Measurements from ENCODE around the gene WDR91.

Gene WDR91

DNA sequence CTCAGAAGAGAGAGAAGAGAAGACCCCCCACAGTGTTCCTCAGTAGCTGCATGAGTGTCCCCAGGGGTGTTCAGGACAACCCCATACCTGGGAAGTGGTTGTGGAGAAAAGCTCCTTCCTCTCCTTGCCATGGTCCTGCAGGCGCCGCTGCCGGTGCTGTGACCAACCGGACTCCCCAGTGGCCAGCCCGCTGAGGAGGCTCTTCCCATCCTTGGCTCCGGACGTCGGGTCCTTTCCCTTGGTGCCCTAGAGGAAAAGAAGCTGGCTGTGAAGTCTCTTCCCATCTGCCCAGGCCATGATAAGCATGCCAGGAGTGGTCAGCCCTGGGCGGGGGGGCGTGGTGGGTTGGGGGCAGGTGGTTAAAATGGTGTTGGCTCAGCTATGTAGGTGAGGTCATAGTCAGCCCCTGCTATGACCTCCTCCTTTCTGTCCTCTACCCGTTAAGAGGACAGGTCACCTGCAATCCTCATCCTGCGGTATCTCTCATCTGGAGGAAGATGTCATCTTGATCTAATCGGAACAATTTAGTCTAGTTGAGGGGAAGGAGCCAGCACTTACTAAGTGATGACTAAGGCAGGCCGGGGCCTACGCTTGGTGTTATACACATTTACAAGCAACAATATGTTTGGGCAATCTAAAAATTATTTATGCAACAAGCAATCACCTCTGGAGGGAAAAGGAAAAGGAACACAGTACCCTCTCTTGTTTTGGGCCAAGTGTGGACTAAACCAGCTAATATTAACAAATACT lies 13.2 kb downstream of the WDR91 start:
- no peaks in the 10 kb centered on the region for H3K9me3 ChIP-seq (ENCODE audit: control insufficient read depth, low read length)
- no peak overlapping the region for H3K27ac ChIP-seq (ENCODE audit: low read depth, low read length, severe bottlenecking)
- H3K36me3 ChIP-seq (ENCODE audit: control insufficient read depth, insufficient read depth, low read length): peaks cover 61% of the 10 kb centered on the region
- H3K4me3 ChIP-seq (ENCODE audit: extremely low read depth, insufficient read depth, low read length, poor library complexity, severe bottlenecking): no peak overlapping the region
- whole genome bisulfite sequencing, 2 experiments (ENCODE audit: insufficient coverage in 2 of 2): 88 to 100% methylated on average over 1 to 7 of the region's 15 CpGs
- peaks cover 5% of the 10 kb centered on the region for H3K4me1 ChIP-seq (ENCODE audit: control insufficient read depth, insufficient read depth, low read length, poor library complexity, severe bottlenecking)

DNA sequence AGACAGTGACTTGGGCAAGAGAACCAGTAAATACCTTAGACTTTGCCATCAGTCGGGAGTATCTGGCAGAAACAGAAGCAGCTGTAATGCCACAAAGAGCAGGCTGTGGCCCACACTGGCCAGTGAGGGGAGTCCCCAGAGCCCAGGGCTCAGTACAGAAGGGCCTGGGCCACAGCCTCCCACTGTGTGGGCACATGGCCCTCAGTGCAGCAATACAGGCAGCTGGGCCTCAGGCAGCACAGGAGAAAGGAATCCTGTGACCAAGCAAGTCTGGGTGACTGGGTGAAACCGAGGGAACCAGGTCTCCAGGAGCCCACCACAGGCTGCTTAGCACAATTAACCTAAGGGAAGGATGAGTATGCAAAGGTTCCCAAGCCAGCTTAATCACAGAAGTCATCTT lies 14.0 kb downstream of the WDR91 start:
- 83 to 87% methylated on average over 1 to 2 of the region's 2 CpGs for WGBS, 2 experiments (ENCODE audit: insufficient coverage in 2 of 2)
- H3K27ac ChIP-seq (ENCODE audit: low read depth, low read length, severe bottlenecking): no peak overlapping the region
- H3K36me3 ChIP-seq (ENCODE audit: control insufficient read depth, insufficient read depth, low read length): peaks cover 58% of the 10 kb centered on the region
- no peak overlapping the region for H3K4me3 ChIP-seq (ENCODE audit: extremely low read depth, insufficient read depth, low read length, poor library complexity, severe bottlenecking)
- H3K9me3 ChIP-seq (ENCODE audit: control insufficient read depth, low read length): no peaks in the 10 kb centered on the region
- H3K4me1 ChIP-seq (ENCODE audit: control insufficient read depth, insufficient read depth, low read length, poor library complexity, severe bottlenecking): peaks cover 5% of the 10 kb centered on the region

DNA sequence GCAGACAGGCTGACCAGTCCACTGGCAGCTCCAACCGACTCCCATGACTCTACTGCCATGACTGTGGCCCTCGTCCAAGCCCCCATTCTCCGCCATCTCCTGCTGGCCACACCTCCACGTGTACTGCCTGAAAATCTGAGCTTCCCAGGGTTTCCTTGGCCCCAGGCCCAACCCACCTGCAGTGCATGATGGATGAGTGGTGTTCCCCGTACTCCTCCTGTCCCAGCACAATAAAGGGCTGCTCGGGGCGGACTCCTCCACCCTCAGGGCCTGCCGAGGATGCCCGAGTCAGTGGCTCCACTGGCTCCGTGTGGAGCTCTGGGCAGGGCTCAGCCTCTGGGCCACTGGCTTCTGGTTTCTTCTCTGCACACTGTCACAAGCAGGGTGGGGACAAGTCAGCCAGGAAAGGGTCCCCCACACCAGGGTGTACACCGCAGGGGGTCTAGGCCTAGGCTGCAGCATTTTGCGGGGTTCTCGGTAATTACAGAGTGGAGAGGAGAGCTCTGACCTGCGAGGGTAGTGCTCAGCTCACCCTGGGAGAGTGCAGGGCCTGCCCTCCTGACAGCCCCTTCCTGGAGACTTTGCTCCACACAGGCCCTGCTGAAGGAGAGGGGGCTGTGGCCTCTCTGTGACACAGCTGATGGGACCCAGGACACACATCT lies 15.2 kb downstream of the WDR91 start:
- Histone ChIP-seq H3K27ac (ENCODE audit: low read depth, low read length, severe bottlenecking) (no peak overlapping the region), H3K9me3 (ENCODE audit: control insufficient read depth, low read length) (no peaks in the 10 kb centered on the region), H3K36me3 (ENCODE audit: control insufficient read depth, insufficient read depth, low read length) (peaks cover 52% of the 10 kb centered on the region), H3K4me1 (ENCODE audit: control insufficient read depth, insufficient read depth, low read length, poor library complexity, severe bottlenecking) (peaks cover 5% of the 10 kb centered on the region), H3K4me3 (ENCODE audit: extremely low read depth, insufficient read depth, low read length, poor library complexity, severe bottlenecking) (no peak overlapping the region)
- WGBS, 2 experiments (ENCODE audit: insufficient coverage in 2 of 2): 93 to 97% methylated on average over 6 to 11 of the region's 14 CpGs

DNA sequence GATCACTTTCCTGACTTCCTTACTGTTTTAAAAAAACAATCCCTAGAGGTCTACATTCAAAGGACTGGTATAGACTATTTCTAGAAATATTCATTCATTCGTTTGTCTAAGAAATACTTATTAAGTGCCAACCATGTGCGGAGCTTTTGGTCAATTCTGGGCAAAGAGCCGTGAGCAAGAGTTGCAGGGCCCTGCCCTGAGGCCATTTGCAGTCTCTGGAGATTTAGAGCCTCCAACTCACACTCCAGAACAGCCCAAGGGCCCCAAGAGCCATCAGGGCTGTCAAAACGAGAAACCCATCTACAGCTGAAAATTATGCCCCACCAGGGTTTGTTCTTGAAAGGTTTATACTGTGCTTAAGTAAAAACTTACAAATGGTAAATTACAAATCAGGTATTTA lies 16.2 kb downstream of the WDR91 start:
- Histone ChIP-seq H3K4me3 (ENCODE audit: extremely low read depth, insufficient read depth, low read length, poor library complexity, severe bottlenecking) (no peak overlapping the region), H3K36me3 (ENCODE audit: control insufficient read depth, insufficient read depth, low read length) (peaks cover 45% of the 10 kb centered on the region), H3K9me3 (ENCODE audit: control insufficient read depth, low read length) (no peaks in the 10 kb centered on the region), H3K27ac (ENCODE audit: low read depth, low read length, severe bottlenecking) (no peak overlapping the region), H3K4me1 (ENCODE audit: control insufficient read depth, insufficient read depth, low read length, poor library complexity, severe bottlenecking) (peaks cover 5% of the 10 kb centered on the region)
- WGBS, 2 experiments (ENCODE audit: insufficient coverage in 2 of 2): 91 to 96% methylated on average over 3 of the region's 4 CpGs

DNA sequence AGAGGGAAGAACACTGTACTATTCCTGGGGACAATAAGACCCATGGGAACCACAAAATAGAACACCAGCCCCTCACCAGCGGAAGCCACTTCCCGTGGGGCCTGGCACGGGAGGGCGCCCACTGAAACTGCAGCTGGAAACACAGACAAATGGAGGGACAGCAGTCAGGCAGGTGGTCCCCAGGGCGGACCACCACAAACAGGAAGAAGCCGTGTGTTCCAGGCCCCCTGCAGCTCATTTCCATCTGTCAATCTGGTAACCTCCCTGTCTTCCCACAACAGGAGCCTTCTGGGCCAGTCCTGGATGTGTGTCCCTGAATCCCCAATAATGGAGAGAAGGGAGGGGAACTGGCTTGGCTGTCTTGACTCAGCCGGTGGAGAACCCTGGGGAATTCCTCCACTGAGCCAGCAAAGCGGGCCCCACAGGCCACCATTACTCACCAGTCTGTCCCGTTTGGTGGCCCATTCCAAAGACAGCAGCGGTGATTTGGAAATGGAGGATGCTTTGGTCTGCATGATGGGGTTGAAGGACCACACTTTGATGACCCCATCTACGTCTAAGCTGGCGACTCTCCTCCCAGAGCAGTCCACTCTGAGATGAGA lies 16.7 kb downstream of the WDR91 start:
- Histone ChIP-seq H3K9me3 (ENCODE audit: control insufficient read depth, low read length) (no peaks in the 10 kb centered on the region), H3K4me3 (ENCODE audit: extremely low read depth, insufficient read depth, low read length, poor library complexity, severe bottlenecking) (no peak overlapping the region), H3K36me3 (ENCODE audit: control insufficient read depth, insufficient read depth, low read length) (peaks cover 45% of the 10 kb centered on the region), H3K27ac (ENCODE audit: low read depth, low read length, severe bottlenecking) (no peak overlapping the region), H3K4me1 (ENCODE audit: control insufficient read depth, insufficient read depth, low read length, poor library complexity, severe bottlenecking) (peaks cover 5% of the 10 kb centered on the region)
- WGBS, 2 experiments (ENCODE audit: insufficient coverage in 2 of 2): 94 to 95% methylated on average over 6 to 10 of the region's 12 CpGs

DNA sequence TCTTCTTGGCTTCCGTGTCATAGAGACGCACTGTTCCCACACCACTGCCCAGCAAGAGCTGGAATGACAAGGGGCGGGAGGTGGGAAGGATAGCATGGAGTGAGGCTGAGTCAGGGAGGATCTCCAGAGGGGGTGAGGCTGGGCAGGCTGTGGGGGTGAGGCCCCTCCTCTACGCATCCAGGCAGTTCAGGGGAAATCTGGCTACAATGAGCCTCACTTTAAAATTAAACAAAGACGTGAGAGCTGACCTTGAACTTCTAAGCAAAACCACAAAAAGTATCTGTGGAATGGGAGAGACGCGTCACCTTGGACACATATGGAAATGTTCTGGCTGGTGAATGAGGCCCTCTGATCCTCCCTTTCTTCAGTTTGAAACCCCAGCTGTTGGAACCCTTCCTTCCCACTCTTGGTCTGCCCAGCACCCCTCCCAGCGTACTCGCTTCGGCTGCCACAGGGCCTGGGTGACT lies 17.7 kb downstream of the WDR91 start:
- Histone ChIP-seq H3K9me3 (ENCODE audit: control insufficient read depth, low read length) (no peaks in the 10 kb centered on the region), H3K27ac (ENCODE audit: low read depth, low read length, severe bottlenecking) (no peak overlapping the region), H3K4me3 (ENCODE audit: extremely low read depth, insufficient read depth, low read length, poor library complexity, severe bottlenecking) (no peak overlapping the region), H3K36me3 (ENCODE audit: control insufficient read depth, insufficient read depth, low read length) (peaks cover 50% of the 10 kb centered on the region), H3K4me1 (ENCODE audit: control insufficient read depth, insufficient read depth, low read length, poor library complexity, severe bottlenecking) (peaks cover 5% of the 10 kb centered on the region)
- 88 to 91% methylated on average over 4 to 10 of the region's 10 CpGs for WGBS, 2 experiments (ENCODE audit: insufficient coverage in 2 of 2)

DNA sequence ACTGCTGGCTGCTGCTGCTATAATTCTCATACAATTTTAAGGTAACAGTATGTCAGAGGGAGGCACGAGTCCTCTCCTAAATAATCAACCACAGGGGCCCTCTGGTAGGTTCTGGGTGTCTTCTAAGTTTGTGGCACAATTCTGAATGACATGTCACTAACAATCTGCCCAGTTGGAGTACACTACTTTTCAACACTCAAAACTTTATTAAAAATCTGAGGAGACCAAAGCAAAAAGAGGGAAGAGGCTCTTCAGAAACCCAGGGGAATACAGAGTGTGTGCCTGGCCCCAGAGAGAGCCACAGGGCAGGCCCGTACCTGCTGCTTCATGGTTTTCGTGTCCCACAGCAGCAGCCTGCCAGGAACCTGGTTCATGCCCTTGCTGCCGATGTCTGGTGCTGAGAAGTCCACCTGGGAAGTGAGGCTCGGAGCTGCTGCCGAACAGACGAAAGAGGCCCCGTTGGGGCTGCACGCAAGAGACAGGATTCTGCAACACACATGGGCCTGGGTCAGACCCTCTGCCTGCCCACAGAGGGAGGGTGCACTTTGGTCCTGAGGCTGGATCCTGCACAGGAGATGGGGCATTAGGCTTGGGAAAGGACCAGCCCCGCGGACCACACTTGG lies 18.3 kb downstream of the WDR91 start:
- no peaks in the 10 kb centered on the region for H3K9me3 ChIP-seq (ENCODE audit: control insufficient read depth, low read length)
- peaks cover 5% of the 10 kb centered on the region for H3K4me1 ChIP-seq (ENCODE audit: control insufficient read depth, insufficient read depth, low read length, poor library complexity, severe bottlenecking)
- WGBS, 2 experiments (ENCODE audit: insufficient coverage in 2 of 2): 99 to 100% methylated on average over 7 to 10 of the region's 11 CpGs
- H3K27ac ChIP-seq (ENCODE audit: low read depth, low read length, severe bottlenecking): no peak overlapping the region
- H3K36me3 ChIP-seq (ENCODE audit: control insufficient read depth, insufficient read depth, low read length): peaks cover 45% of the 10 kb centered on the region
- H3K4me3 ChIP-seq (ENCODE audit: extremely low read depth, insufficient read depth, low read length, poor library complexity, severe bottlenecking): no peak overlapping the region

DNA sequence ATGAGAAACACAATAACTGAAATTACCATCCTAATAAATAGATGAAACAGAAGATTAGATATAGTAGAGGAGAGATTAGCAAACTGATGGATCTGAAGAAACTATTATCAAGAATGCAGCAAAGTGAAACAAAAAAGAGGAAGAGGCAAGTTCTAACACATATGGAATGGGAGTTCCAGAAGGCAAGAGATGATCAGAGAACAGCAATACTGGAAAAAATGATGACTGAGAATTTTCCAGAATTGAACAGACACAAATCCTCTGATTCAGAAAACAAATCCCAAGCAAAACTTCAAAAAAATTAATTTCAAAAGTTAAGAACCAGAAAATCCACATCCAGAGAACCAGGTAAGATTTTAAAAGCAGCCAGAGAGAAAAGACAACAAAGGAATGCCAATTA lies 20.6 kb downstream of the WDR91 start:
- Histone ChIP-seq H3K36me3 (ENCODE audit: control insufficient read depth, insufficient read depth, low read length) (peaks cover 45% of the 10 kb centered on the region), H3K9me3 (ENCODE audit: control insufficient read depth, low read length) (no peaks in the 10 kb centered on the region), H3K4me3 (ENCODE audit: extremely low read depth, insufficient read depth, low read length, poor library complexity, severe bottlenecking) (no peak overlapping the region), H3K4me1 (ENCODE audit: control insufficient read depth, insufficient read depth, low read length, poor library complexity, severe bottlenecking) (peaks cover 5% of the 10 kb centered on the region), H3K27ac (ENCODE audit: low read depth, low read length, severe bottlenecking) (no peak overlapping the region)

DNA sequence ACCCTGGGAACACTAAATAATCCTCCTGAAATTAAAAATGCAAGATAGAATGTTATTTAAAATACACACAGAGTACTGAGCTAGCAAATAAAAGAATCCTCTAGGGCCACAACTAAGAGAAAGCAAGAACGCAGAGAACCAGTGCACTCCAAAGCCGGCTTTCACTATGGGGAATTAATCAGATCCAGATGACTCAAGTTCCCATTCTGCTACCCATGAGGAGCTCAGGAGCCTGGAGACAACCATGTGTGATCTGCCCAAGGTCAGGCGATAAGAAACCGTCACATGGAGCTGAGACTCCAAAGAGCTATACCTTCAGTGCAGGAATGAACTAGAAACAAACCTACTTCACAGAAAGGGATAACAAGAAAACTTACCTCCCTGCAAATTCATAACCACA lies 21.4 kb downstream of the WDR91 start:
- no peak overlapping the region for H3K4me3 ChIP-seq (ENCODE audit: extremely low read depth, insufficient read depth, low read length, poor library complexity, severe bottlenecking)
- WGBS, 2 experiments (ENCODE audit: insufficient coverage in 2 of 2): 93 to 100% methylated on average over 3 to 4 of the region's 4 CpGs
- peaks cover 5% of the 10 kb centered on the region for H3K4me1 ChIP-seq (ENCODE audit: control insufficient read depth, insufficient read depth, low read length, poor library complexity, severe bottlenecking)
- no peak overlapping the region for H3K27ac ChIP-seq (ENCODE audit: low read depth, low read length, severe bottlenecking)
- no peaks in the 10 kb centered on the region for H3K9me3 ChIP-seq (ENCODE audit: control insufficient read depth, low read length)
- peaks cover 51% of the 10 kb centered on the region for H3K36me3 ChIP-seq (ENCODE audit: control insufficient read depth, insufficient read depth, low read length)

DNA sequence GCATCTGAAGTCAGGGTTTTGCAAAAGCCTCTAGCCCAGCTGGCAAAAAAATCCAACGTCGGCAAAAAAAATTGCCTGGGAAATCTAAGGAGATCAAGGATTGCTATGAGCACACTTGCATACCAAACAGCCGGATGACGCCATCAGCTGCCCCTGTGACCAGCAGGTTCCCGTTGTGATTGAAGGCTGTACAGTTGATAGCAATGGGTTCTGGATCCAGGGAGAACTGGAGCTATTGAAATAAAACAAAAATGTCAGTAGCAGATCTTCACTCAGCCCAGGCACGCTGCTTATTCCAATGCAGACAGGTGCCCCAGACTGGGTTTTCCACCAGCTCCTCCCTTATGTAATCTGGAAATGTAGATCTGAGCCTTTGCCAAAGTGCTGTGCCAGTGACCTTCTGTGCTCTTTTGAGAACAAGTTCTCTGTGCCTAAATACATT lies 22.1 kb downstream of the WDR91 start:
- 95 to 98% methylated on average over 6 of the region's 6 CpGs for WGBS, 2 experiments (ENCODE audit: insufficient coverage in 2 of 2)
- Histone ChIP-seq H3K4me3 (ENCODE audit: extremely low read depth, insufficient read depth, low read length, poor library complexity, severe bottlenecking) (no peak overlapping the region), H3K4me1 (ENCODE audit: control insufficient read depth, insufficient read depth, low read length, poor library complexity, severe bottlenecking) (peaks cover 5% of the 10 kb centered on the region), H3K9me3 (ENCODE audit: control insufficient read depth, low read length) (no peaks in the 10 kb centered on the region), H3K36me3 (ENCODE audit: control insufficient read depth, insufficient read depth, low read length) (peaks cover 44% of the 10 kb centered on the region), H3K27ac (ENCODE audit: low read depth, low read length, severe bottlenecking) (no peak overlapping the region)
